Brain microvascular endothelial cell (primary cell): Measurements from ENCODE around the gene EIF5A.

Experiments
- DNase-seq: peaks from one replicate; pipeline ENCODE4 v3.0.0-alpha.2; 2020
- H3K27ac ChIP-seq: fragments of 250-450 bp; sonication (Bioruptor Pico); 2 replicates; pipeline ENCODE4 v1.5.1; 2020; ENCODE audit warnings: mild to moderate bottlenecking, moderate library complexity
- H3K27me3 ChIP-seq: fragments of 250-450 bp; sonication (Bioruptor Pico); replicated peaks from 2 replicates; pipeline ENCODE4 v1.5.1; 2020; ENCODE audit warnings: mild to moderate bottlenecking
- H3K36me3 ChIP-seq: fragments of 250-450 bp; sonication (Bioruptor Pico); replicated peaks from 2 replicates; pipeline ENCODE4 v1.5.1; 2020; ENCODE audit warnings: mild to moderate bottlenecking
- H3K4me3 ChIP-seq: 2 replicates; pipeline ENCODE4 v1.5.1; 2011; ENCODE audit warnings: low read depth, mild to moderate bottlenecking, control low read depth, low read length, moderate library complexity
- in situ Hi-C: cut with HindIII; loops from 2 replicates; pipeline ENCODE4 v1.10.0; 2017; ENCODE audit warnings: low sequenced_read_pairs, low pct_ligation_motif_present
- TF ChIP-seq, protein P1 (sequence below): IDR thresholded peaks from 2 replicates; pipeline ENCODE4 v1.5.1; 2011; ENCODE audit warnings: low read depth, mild to moderate bottlenecking, moderate library complexity, low read length, control low read depth, inconsistent platforms; ENCODE audit errors: missing control alignments

EIF5A gene

DNA sequence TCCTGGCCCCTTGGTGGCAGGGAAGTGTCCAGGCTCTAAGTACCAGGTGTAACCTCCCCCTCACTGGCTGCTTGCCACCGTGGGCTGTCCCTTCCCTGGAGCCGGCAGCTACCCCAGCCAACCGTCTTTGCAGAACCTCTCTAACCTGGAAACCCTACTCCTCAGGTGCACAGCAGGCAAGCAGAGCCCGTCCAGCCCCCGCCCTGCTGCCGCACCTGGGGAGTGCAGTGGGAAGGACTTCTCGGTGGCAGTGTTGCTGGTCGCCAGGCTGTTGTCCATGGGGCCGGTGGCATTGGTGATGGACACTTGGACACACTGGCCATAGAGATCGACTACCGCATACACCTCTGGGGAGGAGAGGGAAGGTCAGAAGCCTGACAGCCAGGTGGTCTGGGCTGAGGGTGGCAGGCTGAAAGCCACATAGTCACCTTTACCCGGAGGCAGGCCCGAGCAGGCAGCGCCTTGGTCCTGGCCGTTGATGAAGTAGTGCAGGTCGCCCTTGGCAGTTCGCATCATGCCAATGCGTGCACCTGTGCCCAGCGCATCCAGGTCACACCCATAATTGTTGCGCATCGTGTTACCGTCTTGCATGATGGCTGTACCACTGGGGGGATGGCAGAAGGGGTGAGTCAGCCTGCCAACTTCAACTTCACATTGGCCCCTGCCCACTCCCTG lies 15.2 kb downstream of the EIF5A start:
- H3K4me3 ChIP-seq, result no peak overlapping the region
- H3K27ac ChIP-seq, result no peak overlapping the region
- H3K27me3 ChIP-seq, result no peaks in the 10 kb centered on the region
- peaks cover 57% of the 10 kb centered on the region for H3K36me3 ChIP-seq
- TF ChIP-seq, protein P1, sequence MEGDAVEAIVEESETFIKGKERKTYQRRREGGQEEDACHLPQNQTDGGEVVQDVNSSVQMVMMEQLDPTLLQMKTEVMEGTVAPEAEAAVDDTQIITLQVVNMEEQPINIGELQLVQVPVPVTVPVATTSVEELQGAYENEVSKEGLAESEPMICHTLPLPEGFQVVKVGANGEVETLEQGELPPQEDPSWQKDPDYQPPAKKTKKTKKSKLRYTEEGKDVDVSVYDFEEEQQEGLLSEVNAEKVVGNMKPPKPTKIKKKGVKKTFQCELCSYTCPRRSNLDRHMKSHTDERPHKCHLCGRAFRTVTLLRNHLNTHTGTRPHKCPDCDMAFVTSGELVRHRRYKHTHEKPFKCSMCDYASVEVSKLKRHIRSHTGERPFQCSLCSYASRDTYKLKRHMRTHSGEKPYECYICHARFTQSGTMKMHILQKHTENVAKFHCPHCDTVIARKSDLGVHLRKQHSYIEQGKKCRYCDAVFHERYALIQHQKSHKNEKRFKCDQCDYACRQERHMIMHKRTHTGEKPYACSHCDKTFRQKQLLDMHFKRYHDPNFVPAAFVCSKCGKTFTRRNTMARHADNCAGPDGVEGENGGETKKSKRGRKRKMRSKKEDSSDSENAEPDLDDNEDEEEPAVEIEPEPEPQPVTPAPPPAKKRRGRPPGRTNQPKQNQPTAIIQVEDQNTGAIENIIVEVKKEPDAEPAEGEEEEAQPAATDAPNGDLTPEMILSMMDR, result no peak
- no peak for DNase-seq
- in situ Hi-C loops, result no loop called here

DNA sequence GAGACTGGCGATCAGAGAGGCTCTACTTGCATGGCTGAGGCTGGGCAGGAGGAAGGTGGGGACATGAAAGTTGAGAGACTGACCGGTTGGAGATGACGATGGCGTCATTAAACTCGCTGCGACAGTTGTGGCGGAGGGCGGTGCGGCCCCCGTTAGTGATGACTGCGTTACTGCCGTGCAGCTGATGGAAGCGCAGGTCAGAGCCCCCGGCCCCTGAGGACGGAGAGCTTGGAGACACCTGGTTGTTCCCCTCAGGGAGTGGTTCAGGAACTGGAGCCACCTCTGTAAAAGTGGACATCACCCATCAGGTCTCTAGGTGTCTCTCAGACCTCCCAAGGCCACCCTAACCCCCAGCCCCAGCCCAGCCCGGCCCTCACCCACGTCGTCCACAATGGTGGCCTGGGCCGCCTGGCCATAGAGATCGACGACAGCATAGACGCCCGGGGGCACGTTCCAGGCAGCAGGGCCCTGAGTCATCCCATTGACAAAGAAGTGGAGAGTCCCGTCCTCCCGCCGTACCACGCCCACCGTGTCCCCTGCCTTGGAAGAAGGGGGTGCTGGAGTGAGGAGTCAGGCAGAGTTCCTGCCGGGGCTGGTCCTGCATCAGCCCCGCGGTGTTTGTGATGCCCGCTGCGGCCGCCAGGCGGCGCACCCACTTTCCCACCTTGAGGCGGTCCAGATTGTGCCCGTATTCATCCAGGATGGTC lies 16.5 kb downstream of the EIF5A start:
- no peak overlapping the region for H3K27ac ChIP-seq
- H3K36me3 ChIP-seq, result peaks cover 45% of the 10 kb centered on the region
- H3K4me3 ChIP-seq, result no peak overlapping the region
- TF ChIP-seq, protein P1, result peak; percentile 98
- in situ Hi-C loops, result no loop called here
- peak; percentile 42 for DNase-seq
- H3K27me3 ChIP-seq, result no peaks in the 10 kb centered on the region

DNA sequence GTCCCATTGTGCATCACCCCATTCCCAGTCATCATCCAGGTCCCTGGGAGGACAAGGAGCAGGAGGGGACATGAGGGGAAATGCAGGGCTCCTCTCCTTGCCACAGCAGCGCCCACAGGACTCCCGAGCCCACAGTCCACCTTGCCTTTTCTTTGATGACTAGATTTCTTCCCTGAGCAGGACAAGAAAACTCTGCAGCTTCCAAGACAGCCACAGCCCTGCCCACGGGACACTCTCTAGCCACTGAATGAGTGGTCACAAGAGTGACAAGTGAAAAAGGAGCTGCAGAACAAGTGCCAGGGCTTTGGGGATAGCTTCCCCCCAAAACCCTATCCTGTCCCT lies 17.0 kb downstream of the EIF5A start:
- TF ChIP-seq, protein P1, result no peak
- in situ Hi-C loops, result no loop called here
- Histone ChIP-seq H3K36me3 (peaks cover 43% of the 10 kb centered on the region), H3K27ac (no peak overlapping the region), H3K27me3 (no peaks in the 10 kb centered on the region), H3K4me3 (no peak overlapping the region)
- DNase-seq, result no peak

DNA sequence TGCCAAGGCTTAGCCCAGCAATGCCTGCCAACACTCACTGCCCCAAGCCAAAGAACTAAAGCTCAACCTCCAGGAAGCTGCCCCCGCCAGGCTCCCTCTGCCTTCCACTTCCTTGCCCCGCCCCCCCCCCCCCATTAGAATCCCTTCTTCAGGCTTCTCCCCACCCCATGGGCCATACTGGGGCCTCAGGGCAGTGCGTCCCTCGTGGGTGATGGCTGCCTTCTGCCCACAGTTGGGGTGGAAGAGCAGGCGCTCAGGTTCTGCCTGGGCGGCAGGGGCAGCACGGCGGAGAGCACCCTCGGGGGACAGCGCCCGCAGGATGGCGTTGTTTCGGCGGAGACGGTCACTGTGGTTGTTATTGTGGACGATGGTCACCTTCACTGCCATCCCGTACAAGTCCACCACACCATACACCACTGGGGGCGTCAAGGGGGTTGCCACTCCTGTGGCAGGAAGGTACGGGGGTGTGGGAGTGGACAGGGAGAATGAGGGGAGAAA lies 17.7 kb downstream of the EIF5A start:
- DNase-seq, result no peak
- no peak overlapping the region for H3K4me3 ChIP-seq
- no peaks in the 10 kb centered on the region for H3K27me3 ChIP-seq
- in situ Hi-C loops, result no loop called here
- TF ChIP-seq, protein P1, result no peak
- no peak overlapping the region for H3K27ac ChIP-seq
- H3K36me3 ChIP-seq, result peaks cover 43% of the 10 kb centered on the region

DNA sequence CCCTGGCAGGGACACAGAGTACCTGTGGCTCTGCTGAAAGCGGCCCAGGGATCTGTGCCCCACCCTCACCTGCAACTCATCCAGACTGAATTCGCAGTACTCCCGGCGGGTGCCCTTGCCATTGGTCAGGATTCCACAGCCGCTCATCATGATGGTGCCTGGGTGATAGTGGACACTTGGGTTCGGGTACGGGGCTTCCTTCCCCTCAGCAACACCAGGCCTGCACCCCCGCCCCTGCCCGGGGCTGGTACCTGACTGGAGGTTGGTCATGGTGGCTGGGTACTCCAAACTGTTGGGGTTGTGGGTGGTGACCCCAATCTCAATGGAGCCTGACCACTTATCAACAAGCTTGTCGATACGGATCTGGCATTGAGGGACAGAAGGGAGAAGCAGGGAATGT lies 18.8 kb downstream of the EIF5A start:
- H3K36me3 ChIP-seq, result peaks cover 37% of the 10 kb centered on the region
- no peaks in the 10 kb centered on the region for H3K27me3 ChIP-seq
- in situ Hi-C loops, result no loop called here
- TF ChIP-seq, protein P1, result no peak
- no peak overlapping the region for H3K4me3 ChIP-seq
- H3K27ac ChIP-seq, result no peak overlapping the region
- DNase-seq, result no peak
